KMS-11 (cell line): Measurements from ENCODE around the gene PPP1R9A.

Experiments used
- H2AFZ ChIP-seq: fragments of 200-600 bp; sonication (generic); 2 replicates; pipeline ENCODE4 v1.6.1; 2016; ENCODE audit warnings: antibody characterized with exemption, mixed run types, low read depth
- H3K27ac ChIP-seq: fragments of 200-600 bp; sonication (generic); 2 replicates; pipeline ENCODE4 v1.6.1; 2016; ENCODE audit warnings: mild to moderate bottlenecking, mixed run types
- H3K27me3 ChIP-seq: fragments of 200-600 bp; sonication (generic); 2 replicates; pipeline ENCODE4 v1.6.1; 2017; ENCODE audit warnings: mild to moderate bottlenecking, low read depth, mixed run types, moderate library complexity; ENCODE audit not compliant: insufficient read depth
- H3K36me3 ChIP-seq: fragments of 200-600 bp; sonication (generic); 2 replicates; pipeline ENCODE4 v1.6.1; 2017; ENCODE audit warnings: mild to moderate bottlenecking, mixed run types; ENCODE audit not compliant: insufficient read depth
- H3K4me1 ChIP-seq: fragments of 200-600 bp; sonication (generic); 2 replicates; pipeline ENCODE4 v1.6.1; 2016; ENCODE audit warnings: mild to moderate bottlenecking, low read depth, mixed run types; ENCODE audit not compliant: poor library complexity, severe bottlenecking
- H3K4me2 ChIP-seq: fragments of 200-600 bp; sonication (generic); 2 replicates; pipeline ENCODE4 v1.7.0; 2016; ENCODE audit warnings: mild to moderate bottlenecking, mixed run types
- H3K4me3 ChIP-seq: fragments of 200-600 bp; sonication (generic); IDR thresholded peaks from 2 replicates; pipeline ENCODE4 v1.6.1; 2017; ENCODE audit warnings: low read depth, low read length, mixed read lengths; ENCODE audit not compliant: insufficient read depth
- H3K79me2 ChIP-seq: fragments of 200-600 bp; sonication (generic); 2 replicates; pipeline ENCODE4 v1.6.1; 2016; ENCODE audit warnings: low read depth, mixed run types; ENCODE audit not compliant: insufficient read depth
- H3K9ac ChIP-seq: fragments of 200-600 bp; sonication (generic); 2 replicates; pipeline ENCODE4 v1.6.1; 2016; ENCODE audit warnings: mild to moderate bottlenecking, mixed run types
- H4K20me1 ChIP-seq: fragments of 200-600 bp; sonication (generic); 2 replicates; pipeline ENCODE4 v1.6.1; 2016; ENCODE audit warnings: mild to moderate bottlenecking, mixed run types; ENCODE audit not compliant: insufficient read depth
- CTCF ChIP-seq: fragments of 200-600 bp; sonication (generic); conservative IDR thresholded peaks from 2 replicates; pipeline ENCODE4 v1.6.1; 2017; ENCODE audit warnings: low read depth, mild to moderate bottlenecking, antibody characterized with exemption, low read length, moderate library complexity, mixed read lengths

The PPP1R9A gene

GRCh38 chr7:95321720-95322119 is 414.3 kb downstream of the PPP1R9A start:
- Histone ChIP-seq H3K4me1 (peaks cover 24% of the 10 kb centered on the region), H2AFZ (no peak overlapping the region), H3K36me3 (no peaks in the 10 kb centered on the region), H3K79me2 (no peaks in the 10 kb centered on the region), H3K27me3 (no peaks in the 10 kb centered on the region), H3K9ac (no peak overlapping the region), H4K20me1 (no peaks in the 10 kb centered on the region), H3K27ac (no peak overlapping the region), H3K4me2 (no peak overlapping the region), H3K4me3 (no peak overlapping the region)
- no peak for TF ChIP-seq CTCF

- Histone ChIP-seq H3K4me2 (no peak overlapping the region), H2AFZ (no peak overlapping the region), H3K4me1 (peaks cover 24% of the 10 kb centered on the region), H3K27me3 (no peaks in the 10 kb centered on the region), H3K4me3 (no peak overlapping the region), H3K9ac (no peak overlapping the region), H4K20me1 (no peaks in the 10 kb centered on the region), H3K79me2 (no peaks in the 10 kb centered on the region), H3K36me3 (no peaks in the 10 kb centered on the region), H3K27ac (no peak overlapping the region)
- TF ChIP-seq CTCF: no peak
These were observed 415.0 kb downstream of the PPP1R9A start for GRCh38 chr7:95322396-95322795.

GRCh38 chr7:95322854-95323253 is 415.5 kb downstream of the PPP1R9A start:
- peaks cover 24% of the 10 kb centered on the region for H3K4me1 ChIP-seq
- H3K9ac ChIP-seq: no peak overlapping the region
- no peak overlapping the region for H2AFZ ChIP-seq
- H4K20me1 ChIP-seq: no peaks in the 10 kb centered on the region
- H3K36me3 ChIP-seq: no peaks in the 10 kb centered on the region
- no peak overlapping the region for H3K4me3 ChIP-seq
- TF ChIP-seq CTCF: no peak
- no peaks in the 10 kb centered on the region for H3K79me2 ChIP-seq
- H3K27ac ChIP-seq: no peak overlapping the region
- H3K4me2 ChIP-seq: no peak overlapping the region
- H3K27me3 ChIP-seq: no peaks in the 10 kb centered on the region

- Histone ChIP-seq H3K27me3 (no peaks in the 10 kb centered on the region), H3K36me3 (no peaks in the 10 kb centered on the region), H3K4me3 (no peak overlapping the region), H3K4me2 (0 out of 2 replicates have a peak overlapping the region, but pooled peaks have one; percentile 14), H3K9ac (no peak overlapping the region), H4K20me1 (no peaks in the 10 kb centered on the region), H3K4me1 (peaks cover 24% of the 10 kb centered on the region), H3K27ac (no peak overlapping the region), H2AFZ (no peak overlapping the region), H3K79me2 (no peaks in the 10 kb centered on the region)
- TF ChIP-seq CTCF: no peak
These were observed 416.2 kb downstream of the PPP1R9A start for GRCh38 chr7:95323410-95324129.
